Gastroesophageal sphincter (tissue), 3 donors: ENCODE results near the gene NAALADL2.

ENCODE experiments used
- CTCF ChIP-seq, 4 experiments: fragments of 200-600 bp in 2 of 4; fragments of 450-650 bp in 2 of 4; sonication (generic) in 1 of 4; IDR thresholded peaks; one replicate each; pipeline ENCODE4 v1.5.1; 2017 to 2019; ENCODE audit warnings: antibody characterized with exemption in 4 of 4, mild to moderate bottlenecking in 2 of 4, moderate library complexity in 2 of 4
- EP300 ChIP-seq: sonication (generic); formaldehyde crosslinking; IDR thresholded peaks from one replicate; pipeline ENCODE4 v1.6.1; 2017; ENCODE audit warnings: antibody characterized with exemption, mild to moderate bottlenecking
- POLR2A ChIP-seq, 2 donors: fragments of 450-650 bp; IDR thresholded peaks; one replicate each; pipeline ENCODE4 v1.6.1; 2017; ENCODE audit warnings: antibody characterized with exemption in 2 of 2, mild to moderate bottlenecking in 2 of 2, moderate library complexity in 1 of 2
- POLR2AphosphoS5 ChIP-seq: sonication (generic); formaldehyde crosslinking; IDR thresholded peaks from one replicate; pipeline ENCODE4 v1.6.1; 2017; ENCODE audit warnings: antibody characterized with exemption

- TF ChIP-seq CTCF (IDR thresholded peaks at IDR 0.05) (no peak), EP300 (no peak), POLR2AphosphoS5 (no peak), POLR2A (IDR thresholded peaks at IDR 0.05) (no peak)
Measured at GRCh38 chr3:175287361-175287963, 428.3 kb downstream of the NAALADL2 start.
